ENCODE measurements around the gene OR2Z1. TPM values are rescaled to one million over a fixed set of nuclear protein-coding genes. Genes with fewer than 3 reads are reported as not detected.
"Not testable (repeated sequence)": the region's sequence is repeated elsewhere in the genome, so short reads cannot be mapped to it uniquely, and the experiment has no call there.

OR2Z1 gene
- total and polyA plus RNA-seq, 7 donors: not detected

DNA sequence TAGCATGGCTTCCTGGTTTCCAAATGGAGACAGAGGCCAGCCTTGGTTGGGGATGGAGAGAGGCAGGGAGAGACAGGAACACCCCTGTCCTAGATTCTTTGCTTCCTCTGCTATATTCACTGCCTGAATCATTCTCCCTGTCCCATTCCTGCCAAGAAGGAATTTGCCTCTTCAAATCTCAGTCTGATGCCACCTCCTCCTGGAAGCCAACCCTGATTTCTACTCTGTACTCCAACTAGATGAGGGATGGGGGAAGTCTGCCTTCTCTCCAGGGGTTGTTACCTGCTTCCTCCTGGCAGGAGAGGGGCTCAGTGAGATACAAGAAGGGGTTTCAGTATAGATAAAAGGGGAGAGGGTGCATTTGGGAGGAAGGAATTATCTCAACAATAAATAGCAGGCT is 21.5 kb upstream of the OR2Z1 start:
- H3K27ac ChIP-seq: no peak overlapping the region
- intact Hi-C loops (cut with DNase I): no loop called here
- H3K4me1 ChIP-seq: no peaks in the 10 kb centered on the region
- no peak overlapping the region for H3K4me3 ChIP-seq
- DNase-seq: no peak
- no peaks in the 10 kb centered on the region for H3K9me3 ChIP-seq
- H3K36me3 ChIP-seq: no peaks in the 10 kb centered on the region
- peaks cover 0 to 57% (median 8%) of the 10 kb centered on the region in 3 donors for H3K27me3 ChIP-seq
- TF ChIP-seq, protein P1, sequence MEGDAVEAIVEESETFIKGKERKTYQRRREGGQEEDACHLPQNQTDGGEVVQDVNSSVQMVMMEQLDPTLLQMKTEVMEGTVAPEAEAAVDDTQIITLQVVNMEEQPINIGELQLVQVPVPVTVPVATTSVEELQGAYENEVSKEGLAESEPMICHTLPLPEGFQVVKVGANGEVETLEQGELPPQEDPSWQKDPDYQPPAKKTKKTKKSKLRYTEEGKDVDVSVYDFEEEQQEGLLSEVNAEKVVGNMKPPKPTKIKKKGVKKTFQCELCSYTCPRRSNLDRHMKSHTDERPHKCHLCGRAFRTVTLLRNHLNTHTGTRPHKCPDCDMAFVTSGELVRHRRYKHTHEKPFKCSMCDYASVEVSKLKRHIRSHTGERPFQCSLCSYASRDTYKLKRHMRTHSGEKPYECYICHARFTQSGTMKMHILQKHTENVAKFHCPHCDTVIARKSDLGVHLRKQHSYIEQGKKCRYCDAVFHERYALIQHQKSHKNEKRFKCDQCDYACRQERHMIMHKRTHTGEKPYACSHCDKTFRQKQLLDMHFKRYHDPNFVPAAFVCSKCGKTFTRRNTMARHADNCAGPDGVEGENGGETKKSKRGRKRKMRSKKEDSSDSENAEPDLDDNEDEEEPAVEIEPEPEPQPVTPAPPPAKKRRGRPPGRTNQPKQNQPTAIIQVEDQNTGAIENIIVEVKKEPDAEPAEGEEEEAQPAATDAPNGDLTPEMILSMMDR (IDR thresholded peaks at IDR 0.05): no peak
- TF ChIP-seq EP300 (IDR thresholded peaks at IDR 0.05) (no peak), POLR2AphosphoS5 (IDR thresholded peaks at IDR 0.05) (no peak), POLR2A (IDR thresholded peaks at IDR 0.05) (no peak)

DNA sequence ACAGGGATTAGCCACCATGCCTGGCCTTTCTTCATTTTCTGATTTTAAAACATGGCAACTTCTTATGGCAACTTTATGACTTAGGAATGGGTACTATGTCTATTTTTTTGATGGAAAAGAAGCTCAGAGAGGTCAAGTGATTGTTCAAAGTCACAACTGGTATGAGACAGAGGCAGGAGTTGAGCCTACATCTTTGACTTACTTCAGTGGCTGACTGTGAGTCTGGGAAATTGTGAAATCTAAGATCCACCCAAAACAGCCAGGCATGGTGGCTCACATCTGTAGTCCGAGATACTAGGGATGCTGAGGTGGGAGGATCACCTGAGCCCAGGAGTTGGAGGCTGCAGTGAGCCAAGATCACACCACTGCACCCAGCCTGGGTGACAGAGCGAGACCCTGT is 20.5 kb upstream of the OR2Z1 start:
- intact Hi-C loops (cut with DNase I): no loop called here
- 76 to 79% methylated on average over 2 of the region's 2 CpGs for WGBS, 2 donors
- H3K36me3 ChIP-seq: no peaks in the 10 kb centered on the region
- no peak overlapping the region for H3K27ac ChIP-seq
- no peak for DNase-seq
- peaks cover 0 to 47% (median 4%) of the 10 kb centered on the region in 3 donors for H3K27me3 ChIP-seq
- H3K4me1 ChIP-seq: no peaks in the 10 kb centered on the region
- TF ChIP-seq EP300 (IDR thresholded peaks at IDR 0.05): no peak
- no peak for TF ChIP-seq POLR2AphosphoS5 (IDR thresholded peaks at IDR 0.05)
- TF ChIP-seq, protein P1 (IDR thresholded peaks at IDR 0.05): no peak
- no peak for TF ChIP-seq POLR2A (IDR thresholded peaks at IDR 0.05)
- no peak overlapping the region for H3K4me3 ChIP-seq
- H3K9me3 ChIP-seq: no peaks in the 10 kb centered on the region

DNA sequence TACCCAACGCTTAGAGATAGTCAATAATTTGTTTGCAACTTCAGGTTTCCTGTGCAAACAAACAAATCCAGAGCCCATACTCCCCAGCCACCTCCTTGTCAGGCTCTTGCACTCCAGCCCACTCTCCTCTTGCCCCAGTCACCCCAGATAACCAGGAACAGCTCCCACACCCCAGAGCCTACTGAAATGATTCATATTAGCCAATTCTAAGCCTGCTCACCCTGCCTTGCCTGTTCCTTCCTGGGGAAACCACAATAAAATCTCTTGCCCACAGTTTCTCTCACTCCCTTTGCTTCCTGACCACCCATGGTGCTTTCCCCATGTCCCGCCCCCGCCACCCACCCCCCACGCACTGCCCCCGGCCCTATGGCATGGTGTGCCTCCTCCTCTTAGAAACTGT is 19.1 kb upstream of the OR2Z1 start:
- Histone ChIP-seq H3K4me1 (no peaks in the 10 kb centered on the region), H3K27ac (no peak overlapping the region), H3K27me3 (peaks cover 0 to 34% (median 4%) of the 10 kb centered on the region in 3 donors), H3K9me3 (no peaks in the 10 kb centered on the region), H3K36me3 (no peaks in the 10 kb centered on the region), H3K4me3 (no peak overlapping the region)
- intact Hi-C loops (cut with DNase I): no loop called here
- TF ChIP-seq POLR2A (IDR thresholded peaks at IDR 0.05) (no peak), POLR2AphosphoS5 (IDR thresholded peaks at IDR 0.05) (no peak), EP300 (IDR thresholded peaks at IDR 0.05) (no peak)
- TF ChIP-seq, protein P1 (IDR thresholded peaks at IDR 0.05): no peak
- no peak for DNase-seq
- WGBS, 2 donors: 22 to 48% methylated on average over 5 of the region's 5 CpGs

GRCh38 chr19:8703223-8703622 is 18.2 kb upstream of the OR2Z1 start:
- Histone ChIP-seq H3K36me3 (no peaks in the 10 kb centered on the region), H3K4me3 (no peak overlapping the region), H3K9me3 (no peaks in the 10 kb centered on the region), H3K27me3 (peaks cover 0 to 26% (median 4%) of the 10 kb centered on the region in 3 donors), H3K4me1 (no peaks in the 10 kb centered on the region), H3K27ac (no peak overlapping the region)
- TF ChIP-seq, protein P1 (IDR thresholded peaks at IDR 0.05): no peak
- TF ChIP-seq POLR2A (IDR thresholded peaks at IDR 0.05) (no peak), EP300 (IDR thresholded peaks at IDR 0.05) (no peak), POLR2AphosphoS5 (IDR thresholded peaks at IDR 0.05) (no peak)
- WGBS, 2 donors: 49 to 66% methylated on average over 7 of the region's 7 CpGs
- intact Hi-C loops (cut with DNase I): no loop called here
- no peak for DNase-seq

- DNase-seq; intact Hi-C loops (cut with DNase I); H3K4me1 ChIP-seq; H3K27ac ChIP-seq; H3K4me3 ChIP-seq; H3K9me3 ChIP-seq; H3K36me3 ChIP-seq: not testable (repeated sequence)
- H3K27me3 ChIP-seq: peaks cover 0 to 12% (median 4%) of the 10 kb centered on the region in 3 donors
- 79 to 86% methylated on average over 3 of the region's 3 CpGs for WGBS, 2 donors
Observed at GRCh38 chr19:8705304-8705703, 16.1 kb upstream of the OR2Z1 start.
